ENCODE results near the gene RBM44.

RBM44 gene

GRCh38 chr2:237886685-237887481 is 88.3 kb downstream of the RBM44 start:
- no peak for DNase-seq

DNA sequence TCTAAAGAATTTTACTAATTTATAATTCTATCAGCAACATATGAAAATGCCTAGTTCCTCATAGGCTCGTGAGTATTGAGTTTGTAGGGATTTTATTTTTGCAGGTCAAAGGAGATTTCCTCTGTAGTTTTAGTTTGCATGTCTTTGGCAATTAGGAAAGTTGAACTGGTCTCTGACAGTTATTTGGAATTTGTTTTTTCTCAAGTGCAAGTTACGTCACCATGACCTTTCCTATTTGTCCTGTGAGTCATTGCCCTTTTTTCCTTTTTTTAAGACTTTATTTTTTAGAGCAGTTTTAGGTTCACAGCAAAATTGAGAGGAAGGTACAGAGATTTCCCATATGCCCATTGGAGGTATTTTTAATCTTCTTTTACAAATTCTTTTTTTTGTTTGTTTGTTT is 89.8 kb downstream of the RBM44 start:
- DNase-seq: no peak

- DNase-seq: no peak
Measured at GRCh38 chr2:237889016-237889415, 90.4 kb downstream of the RBM44 start.

GRCh38 chr2:237889811-237890210 is 91.2 kb downstream of the RBM44 start:
- no peak for DNase-seq

Data from femur (tissue), 1 donor.